ENCODE results near the gene KRT78.

- TF ChIP-seq POLR2A (IDR thresholded peaks at IDR 0.05) (no peak), CTCF (IDR thresholded peaks at IDR 0.05) (no peak)
Observed at GRCh38 chr12:52807544-52808470, 41.0 kb downstream of the KRT78 start.
